GM19099 (cell line): Measurements from ENCODE around the gene BCAS4.
A peak's percentile ranks its signal among the peaks of the same experiment; 100 is the strongest.

ENCODE experiments used
- POLR2A ChIP-seq: IDR thresholded peaks from 3 replicates; pipeline ENCODE4 v1.6.1; 2011; ENCODE audit warnings: low read depth; ENCODE audit not compliant: insufficient read length; ENCODE audit errors: extremely low read depth

BCAS4 gene

GRCh38 chr20:50842821-50843220, 48.0 kb downstream of the BCAS4 start:
- no peak for TF ChIP-seq POLR2A

GRCh38 chr20:50843331-50844276, 48.7 kb downstream of the BCAS4 start:
- no peak for TF ChIP-seq POLR2A

GRCh38 chr20:50844430-50845100, 49.7 kb downstream of the BCAS4 start:
- TF ChIP-seq POLR2A = peak; percentile 48

GRCh38 chr20:50845566-50846215, 50.8 kb downstream of the BCAS4 start:
- TF ChIP-seq POLR2A = no peak

- no peak for TF ChIP-seq POLR2A
Observed at GRCh38 chr20:50848341-50848808, 53.5 kb downstream of the BCAS4 start.

GRCh38 chr20:50848846-50849673, 54.2 kb downstream of the BCAS4 start:
- TF ChIP-seq POLR2A = no peak

- no peak for TF ChIP-seq POLR2A
Observed at GRCh38 chr20:50850721-50851286, 55.9 kb downstream of the BCAS4 start.

- no peak for TF ChIP-seq POLR2A
Observed at GRCh38 chr20:50852085-50852484, 57.2 kb downstream of the BCAS4 start.

- TF ChIP-seq POLR2A = no peak
Observed at GRCh38 chr20:50854506-50855249, 59.8 kb downstream of the BCAS4 start.

- TF ChIP-seq POLR2A = no peak
Observed at GRCh38 chr20:50855498-50856474, 60.9 kb downstream of the BCAS4 start.

GRCh38 chr20:50856475-50857041, 61.7 kb downstream of the BCAS4 start:
- TF ChIP-seq POLR2A = no peak

GRCh38 chr20:50857348-50857747, 62.5 kb downstream of the BCAS4 start:
- no peak for TF ChIP-seq POLR2A
